ENCODE results near the gene PNPLA6. TPM values are rescaled to one million over a fixed set of nuclear protein-coding genes. Genes with fewer than 3 reads are reported as not detected.

The PNPLA6 gene
- total RNA-seq, 1 donor = 106 TPM

GRCh38 chr19:7603919-7604318 lies 68.4 kb downstream of the PNPLA6 start:
- TF ChIP-seq CTCF (IDR thresholded peaks at IDR 0.05; ENCODE audit: insufficient read depth, low read depth, low read length) = no peak
- peak; percentile 44 for DNase-seq (ENCODE audit: low read depth)
- no peak overlapping the region for H3K4me3 ChIP-seq (ENCODE audit: low read depth, low read length)

GRCh38 chr19:7605490-7606222 lies 70.1 kb downstream of the PNPLA6 start:
- H3K4me3 ChIP-seq (ENCODE audit: low read depth, low read length) = no peak overlapping the region
- no peak for TF ChIP-seq CTCF (IDR thresholded peaks at IDR 0.05; ENCODE audit: insufficient read depth, low read depth, low read length)
- DNase-seq (ENCODE audit: low read depth) = peak; percentile 13

- no peak for TF ChIP-seq CTCF (IDR thresholded peaks at IDR 0.05; ENCODE audit: insufficient read depth, low read depth, low read length)
- DNase-seq (ENCODE audit: low read depth) = no peak
These were observed 70.8 kb downstream of the PNPLA6 start for GRCh38 chr19:7606289-7606688.

DNA sequence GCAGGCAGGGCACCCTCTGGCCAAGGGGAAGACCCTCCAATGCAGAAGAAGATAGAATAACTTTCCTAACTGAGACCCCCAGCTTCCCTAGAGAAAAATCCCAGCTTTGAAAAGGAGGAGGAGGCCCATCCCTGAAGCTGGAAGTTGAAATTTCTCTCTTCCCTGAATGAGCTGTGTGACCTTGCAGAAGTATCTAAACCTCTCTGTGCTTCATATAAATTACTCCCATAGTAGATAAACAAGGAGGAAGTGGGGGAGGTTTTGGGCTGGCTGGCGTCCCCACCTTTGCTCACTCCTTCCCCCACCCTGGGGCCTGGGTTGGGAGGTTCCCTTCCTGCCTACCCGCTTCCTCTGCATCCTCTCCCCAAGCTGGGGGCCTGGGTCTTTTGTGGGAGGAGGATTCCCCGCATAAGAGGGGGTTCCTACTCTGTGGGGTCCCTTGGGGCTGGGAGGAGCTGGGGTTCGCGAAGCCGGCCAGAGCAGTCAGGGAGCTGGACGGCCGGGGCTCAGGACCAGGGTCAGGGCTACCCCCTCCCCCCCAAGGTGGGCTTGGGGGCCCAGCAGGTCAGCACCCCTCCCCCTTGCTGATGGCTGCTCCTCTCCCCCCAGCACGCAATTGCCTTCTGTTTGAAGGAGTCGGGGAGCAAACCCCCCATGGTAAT lies 71.8 kb downstream of the PNPLA6 start:
- H3K4me3 ChIP-seq (ENCODE audit: low read depth, low read length) = no peak overlapping the region
- no peak for DNase-seq (ENCODE audit: low read depth)
- no peak for TF ChIP-seq CTCF (IDR thresholded peaks at IDR 0.05; ENCODE audit: insufficient read depth, low read depth, low read length)

More at GRCh38 chr19:7606289-7606688, 70.8 kb downstream of the PNPLA6 start:
- no peak overlapping the region for H3K4me3 ChIP-seq (ENCODE audit: low read depth, low read length)

DNA sequence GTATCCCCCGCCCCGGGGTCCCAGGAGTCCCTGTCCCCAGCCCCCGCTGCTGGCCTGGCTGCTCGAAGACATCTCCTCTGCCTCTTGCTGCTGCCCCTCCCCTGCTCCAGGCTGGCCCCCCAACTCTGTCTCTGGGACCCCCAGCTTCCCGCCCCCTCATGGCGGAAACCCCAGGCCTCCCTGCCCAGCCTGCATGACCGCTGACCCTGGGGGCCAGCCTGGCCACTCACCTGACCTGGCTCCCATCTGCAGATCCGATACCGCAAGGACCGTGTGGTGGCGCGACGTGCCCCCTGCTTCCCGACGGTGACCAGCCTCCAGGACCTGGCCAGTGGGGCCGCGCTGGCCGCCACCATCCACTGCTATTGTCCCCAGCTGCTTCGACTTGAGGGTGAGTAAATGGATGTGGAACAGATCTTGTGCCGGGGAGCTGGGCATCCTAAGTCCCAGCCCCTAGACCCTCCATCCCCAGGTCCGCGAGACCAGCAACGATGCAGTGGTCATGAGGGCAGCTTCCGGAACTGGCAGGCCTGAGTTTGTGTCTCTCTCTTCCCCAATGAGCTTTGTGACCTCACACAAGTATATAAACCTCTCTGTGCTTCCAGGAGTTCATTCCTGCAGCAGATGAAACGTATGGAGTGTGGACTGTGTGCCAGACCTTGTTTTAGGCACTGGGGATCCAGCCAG lies 72.5 kb downstream of the PNPLA6 start:
- DNase-seq (ENCODE audit: low read depth) = no peak
- no peak for TF ChIP-seq CTCF (IDR thresholded peaks at IDR 0.05; ENCODE audit: insufficient read depth, low read depth, low read length)
- H3K4me3 ChIP-seq (ENCODE audit: low read depth, low read length) = no peak overlapping the region

DNA sequence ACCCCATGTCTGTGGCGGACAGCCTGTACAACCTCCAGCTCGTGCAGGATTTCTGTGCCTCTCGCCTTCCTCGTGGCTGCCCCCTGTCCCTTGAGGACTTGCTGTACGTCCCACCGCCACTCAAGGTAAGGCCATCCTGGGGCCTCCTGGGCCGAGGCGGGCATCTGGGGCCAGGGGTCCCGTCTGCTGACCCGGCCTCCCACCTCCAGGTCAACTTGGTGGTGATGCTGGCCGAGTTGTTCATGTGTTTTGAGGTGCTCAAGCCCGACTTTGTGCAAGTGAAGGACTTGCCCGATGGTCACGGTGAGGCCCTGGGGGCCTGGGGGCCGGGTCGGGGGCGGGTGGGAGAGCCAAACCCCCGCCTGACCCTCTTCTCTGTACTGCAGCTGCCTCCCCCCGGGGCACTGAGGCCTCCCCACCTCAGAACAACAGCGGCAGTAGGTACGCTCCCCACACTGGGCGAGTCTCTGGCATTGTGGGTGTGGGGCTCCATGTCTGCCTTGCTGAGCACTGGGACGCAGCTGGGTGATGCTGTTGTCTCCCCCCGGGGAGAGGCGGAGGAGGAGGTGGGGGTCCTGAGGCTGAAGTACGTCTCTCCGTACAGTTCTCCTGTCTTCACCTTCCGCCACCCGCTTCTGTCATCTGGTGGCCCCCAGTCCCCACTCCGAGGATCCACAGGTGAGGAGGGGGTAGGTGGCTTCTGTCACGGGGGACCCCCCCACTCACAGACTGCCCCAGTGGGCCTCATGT lies 75.1 kb downstream of the PNPLA6 start:
- TF ChIP-seq CTCF (IDR thresholded peaks at IDR 0.05; ENCODE audit: insufficient read depth, low read depth, low read length) = no peak
- no peak for DNase-seq (ENCODE audit: low read depth)
- no peak overlapping the region for H3K4me3 ChIP-seq (ENCODE audit: low read depth, low read length)

All from fibroblast of villous mesenchyme (primary cell).